ENCODE data around the gene SLC25A51.

SLC25A51 gene

DNA sequence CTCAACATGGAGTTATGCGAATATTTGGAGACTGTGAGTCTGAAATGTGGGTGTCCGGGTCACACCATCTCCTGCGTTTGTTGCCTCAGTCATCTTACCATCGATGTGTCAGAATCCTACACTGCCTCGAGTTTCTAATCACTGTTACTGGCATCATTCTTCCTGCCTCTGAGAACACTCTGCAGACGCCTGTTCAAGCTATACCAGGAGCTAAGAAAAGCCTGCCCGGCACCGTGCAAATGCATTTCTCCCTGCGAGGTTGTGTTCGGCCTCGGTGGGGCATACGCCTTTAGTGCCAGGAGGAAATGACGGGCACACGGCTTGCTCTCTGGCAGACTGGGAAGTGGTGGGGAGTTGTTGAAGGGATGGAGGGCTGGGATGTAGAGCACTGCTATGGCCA lies 31.2 kb upstream of the SLC25A51 start:
- Histone ChIP-seq H3K4me3 (ENCODE audit: low read depth in 1 of 2, low read length in 1 of 2) (no peak overlapping the region), H3K36me3 (no peaks in the 10 kb centered on the region), H3K27me3 (no peaks in the 10 kb centered on the region), H3K4me1 (ENCODE audit: control insufficient read depth in 1 of 2, insufficient read depth in 1 of 2, low read depth in 1 of 2, low read length in 1 of 2) (no peaks in the 10 kb centered on the region), H3K9me3 (no peaks in the 10 kb centered on the region), H3K27ac (no peak overlapping the region)
- TF ChIP-seq CTCF (IDR thresholded peaks at IDR 0.05) = no peak

GRCh38 chr9:37931592-37931991 lies 27.7 kb upstream of the SLC25A51 start:
- no peaks in the 10 kb centered on the region for H3K4me1 ChIP-seq (ENCODE audit: control insufficient read depth in 1 of 2, insufficient read depth in 1 of 2, low read depth in 1 of 2, low read length in 1 of 2)
- no peaks in the 10 kb centered on the region for H3K27me3 ChIP-seq
- no peak overlapping the region for H3K4me3 ChIP-seq (ENCODE audit: low read depth in 1 of 2, low read length in 1 of 2)
- no peak for TF ChIP-seq CTCF (IDR thresholded peaks at IDR 0.05)
- no peaks in the 10 kb centered on the region for H3K36me3 ChIP-seq
- H3K27ac ChIP-seq = no peak overlapping the region
- no peaks in the 10 kb centered on the region for H3K9me3 ChIP-seq

- H3K27ac ChIP-seq = no peak overlapping the region
- no peak for TF ChIP-seq CTCF (IDR thresholded peaks at IDR 0.05)
- no peaks in the 10 kb centered on the region for H3K36me3 ChIP-seq
- no peaks in the 10 kb centered on the region for H3K9me3 ChIP-seq
- H3K4me1 ChIP-seq (ENCODE audit: control insufficient read depth in 1 of 2, insufficient read depth in 1 of 2, low read depth in 1 of 2, low read length in 1 of 2) = no peaks in the 10 kb centered on the region
- no peak overlapping the region for H3K4me3 ChIP-seq (ENCODE audit: low read depth in 1 of 2, low read length in 1 of 2)
- H3K27me3 ChIP-seq = no peaks in the 10 kb centered on the region
These were observed 25.5 kb upstream of the SLC25A51 start for GRCh38 chr9:37929441-37929895.

DNA sequence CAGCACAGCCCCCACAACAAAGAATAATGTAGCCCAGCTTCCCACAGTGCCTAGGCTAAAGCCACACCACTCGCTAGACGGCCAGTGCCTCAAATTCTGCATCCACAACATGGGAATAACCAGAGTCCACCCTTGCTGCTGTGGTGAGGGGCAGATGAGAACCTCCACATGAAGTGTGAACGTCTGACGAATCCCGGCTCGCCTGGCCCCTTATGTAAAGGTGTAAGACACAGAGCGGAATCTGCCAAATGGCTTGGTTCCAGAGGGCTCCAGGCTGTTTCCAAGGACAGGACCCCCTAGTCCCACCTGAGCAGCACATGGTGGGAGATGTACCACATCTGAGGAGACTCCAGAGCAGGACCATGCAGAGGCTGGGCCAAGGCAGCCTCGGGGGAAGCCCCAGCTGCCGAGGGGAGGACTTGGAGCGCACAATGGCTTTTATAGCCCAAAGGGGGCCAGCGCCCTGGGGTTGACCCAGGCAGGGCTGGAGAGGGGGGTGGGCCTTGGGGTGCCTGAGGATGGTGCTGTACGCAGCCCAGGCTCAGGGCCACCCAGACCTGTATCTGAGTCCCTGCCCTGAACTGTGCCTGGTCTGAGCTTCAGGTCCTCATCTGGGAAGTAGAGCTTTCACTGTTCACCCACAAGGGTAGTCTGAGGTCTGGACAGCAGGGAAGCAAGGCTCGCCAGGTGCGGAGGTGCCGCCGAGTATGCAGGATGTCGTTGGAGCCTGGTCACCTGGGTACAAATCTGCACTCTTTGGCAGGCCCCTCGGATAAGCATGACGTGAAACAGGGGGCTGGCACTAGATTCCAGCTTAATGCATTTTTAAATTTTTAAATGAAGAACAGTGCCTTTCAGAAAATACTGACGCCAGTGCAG lies 24.9 kb upstream of the SLC25A51 start:
- no peak overlapping the region for H3K4me3 ChIP-seq (ENCODE audit: low read depth in 1 of 2, low read length in 1 of 2)
- no peak for TF ChIP-seq CTCF (IDR thresholded peaks at IDR 0.05)
- no peak overlapping the region for H3K27ac ChIP-seq
- H3K27me3 ChIP-seq = no peaks in the 10 kb centered on the region
- no peaks in the 10 kb centered on the region for H3K9me3 ChIP-seq
- H3K36me3 ChIP-seq = no peaks in the 10 kb centered on the region
- H3K4me1 ChIP-seq (ENCODE audit: control insufficient read depth in 1 of 2, insufficient read depth in 1 of 2, low read depth in 1 of 2, low read length in 1 of 2) = no peaks in the 10 kb centered on the region

DNA sequence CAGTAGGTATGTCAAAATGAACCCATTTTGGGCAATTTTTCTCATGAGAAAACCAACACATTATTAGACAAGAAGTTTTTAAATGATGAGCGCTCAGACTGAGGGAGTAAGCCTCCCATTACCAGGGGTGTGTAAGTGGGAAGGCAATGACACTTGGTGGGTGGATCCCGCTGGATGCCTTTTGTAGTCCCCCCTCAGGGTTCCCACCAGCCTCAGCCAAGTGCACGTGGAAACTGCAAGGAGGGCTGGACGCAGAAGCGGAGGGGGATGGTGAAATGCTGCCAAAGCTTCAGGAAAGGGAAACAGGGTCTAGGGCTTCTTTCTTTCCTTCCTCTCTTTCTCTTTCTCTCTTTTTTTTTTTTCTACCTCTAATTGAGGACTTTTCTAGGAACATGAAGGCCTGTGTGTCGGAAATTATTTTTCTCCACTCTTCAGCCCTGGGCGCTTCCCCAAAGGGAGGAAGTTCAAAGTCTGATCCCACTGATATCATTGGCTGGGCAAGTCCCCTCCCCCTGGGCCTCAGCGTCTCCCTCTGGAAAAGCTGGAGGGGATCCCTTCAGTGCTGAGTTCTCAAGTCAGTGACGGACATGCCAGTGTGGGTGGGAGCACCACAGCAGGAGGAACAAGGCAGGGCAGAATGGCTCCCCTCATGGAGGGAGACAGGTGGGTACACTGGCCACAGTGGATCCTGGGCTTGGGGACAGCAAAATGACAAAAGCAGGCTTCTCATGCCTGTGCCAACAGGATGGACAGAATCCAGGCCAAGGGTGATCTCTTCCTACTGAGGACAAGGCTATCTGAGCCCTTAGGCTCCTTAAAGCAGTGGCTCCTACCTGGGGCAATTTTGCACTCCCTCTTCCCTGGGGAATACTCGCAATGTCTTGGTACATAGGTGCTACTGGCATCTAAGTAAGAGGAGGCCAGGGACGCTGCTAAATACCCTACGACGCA lies 23.9 kb upstream of the SLC25A51 start:
- Histone ChIP-seq H3K36me3 (no peaks in the 10 kb centered on the region), H3K4me1 (ENCODE audit: control insufficient read depth in 1 of 2, insufficient read depth in 1 of 2, low read depth in 1 of 2, low read length in 1 of 2) (no peaks in the 10 kb centered on the region)
- TF ChIP-seq CTCF (IDR thresholded peaks at IDR 0.05) = no peak

More for the DNA sequence above, 23.9 kb upstream of the SLC25A51 start:
- no peak overlapping the region for H3K4me3 ChIP-seq (ENCODE audit: low read depth in 1 of 2, low read length in 1 of 2)
- H3K27me3 ChIP-seq = no peaks in the 10 kb centered on the region
- H3K9me3 ChIP-seq = no peaks in the 10 kb centered on the region
- H3K27ac ChIP-seq = no peak overlapping the region
